GM18907 (cell line): ENCODE measurements around the gene TPCN2.

ENCODE experiments used
- ATAC-seq: cut with Tn5 transposase; IDR thresholded peaks from one replicate; pipeline ENCODE4 v1.9.1; 2021; ENCODE audit warnings: mild to moderate bottlenecking, moderate library complexity; ENCODE audit not compliant: unreplicated experiment

Gene TPCN2

DNA sequence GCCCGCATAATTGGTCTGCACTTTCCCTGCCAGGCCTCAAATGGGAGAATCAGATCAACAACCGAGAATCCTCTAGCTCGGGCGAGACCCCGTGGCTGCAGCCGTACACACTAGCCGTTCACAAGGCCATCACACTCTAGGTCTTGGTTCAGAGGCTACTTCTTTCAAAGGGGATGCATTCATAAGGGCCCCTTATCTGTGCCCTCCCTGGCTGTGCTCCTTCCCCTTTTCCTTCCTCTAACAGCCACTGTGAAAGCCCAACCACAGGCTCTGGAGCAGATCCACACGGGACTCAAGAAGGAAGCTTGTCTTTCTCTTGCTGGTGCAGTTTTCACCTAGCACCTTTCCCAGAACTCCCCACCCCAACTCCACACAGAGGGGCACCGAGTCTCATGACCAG, 131.5 kb downstream of the TPCN2 start:
- no peak for ATAC-seq

GRCh38 chr11:69180726-69181125, 132.0 kb downstream of the TPCN2 start:
- ATAC-seq, result no peak

GRCh38 chr11:69183613-69184012, 134.9 kb downstream of the TPCN2 start:
- no peak for ATAC-seq
